Epithelial cell of esophagus (primary cell): Measurements from ENCODE around the gene ZNF598.

Experiments used
- DNase-seq: peaks from one replicate; pipeline ENCODE4 v3.0.0; 2010; ENCODE audit warnings: low read depth
- H3K4me3 ChIP-seq: 2 replicates; pipeline ENCODE4 v1.5.1; 2011; ENCODE audit warnings: mild to moderate bottlenecking, low read length, control low read depth
- CTCF ChIP-seq: IDR thresholded peaks from 2 replicates; pipeline ENCODE4 v1.5.1; 2011; ENCODE audit warnings: low read depth, mild to moderate bottlenecking, low read length, control low read depth, inconsistent platforms; ENCODE audit not compliant: insufficient read depth; ENCODE audit errors: missing control alignments

Gene ZNF598

GRCh38 chr16:1991948-1992703 is 17.5 kb downstream of the ZNF598 start:
- H3K4me3 ChIP-seq, result peak overlapping the region; percentile 11
- no peak for TF ChIP-seq CTCF
- peak; percentile 93 for DNase-seq

- no peak overlapping the region for H3K4me3 ChIP-seq
- no peak for TF ChIP-seq CTCF
Measured at GRCh38 chr16:1991588-1991947, 18.1 kb downstream of the ZNF598 start.

GRCh38 chr16:1991135-1991551 is 18.5 kb downstream of the ZNF598 start:
- no peak for DNase-seq
- TF ChIP-seq CTCF, result no peak
- no peak overlapping the region for H3K4me3 ChIP-seq

More at GRCh38 chr16:1991588-1991947, 18.1 kb downstream of the ZNF598 start:
- no peak for DNase-seq

- no peak for DNase-seq
- no peak for TF ChIP-seq CTCF
- no peak overlapping the region for H3K4me3 ChIP-seq
Measured at GRCh38 chr16:1990351-1991134, 19.1 kb downstream of the ZNF598 start.

- no peak for DNase-seq
- H3K4me3 ChIP-seq, result no peak overlapping the region
- no peak for TF ChIP-seq CTCF
Measured at GRCh38 chr16:1990101-1990350, 19.6 kb downstream of the ZNF598 start.

- TF ChIP-seq CTCF, result no peak
- H3K4me3 ChIP-seq, result no peak within 1 kb of the TSS
- no peak for DNase-seq
Measured at GRCh38 chr16:1989209-1990100, 20.2 kb downstream of the ZNF598 start, which contains the start of gene SYNGR3. Gene SYNGR3, plus strand, starts transcription at chr16:1989970. Its CDS starts 133 bp downstream, at chr16:1990103.
